Measurements from ENCODE around the gene PCK1.
A peak's percentile ranks its signal among the peaks of the same experiment; 100 is the strongest.

The PCK1 gene

GRCh38 chr20:57589728-57590484 is 29.0 kb downstream of the PCK1 start:
- no peak for DNase-seq

GRCh38 chr20:57590485-57591288 is 29.8 kb downstream of the PCK1 start:
- no peak for DNase-seq

- DNase-seq: no peak
Measured at GRCh38 chr20:57591289-57592229, 30.6 kb downstream of the PCK1 start.

GRCh38 chr20:57592263-57593092 is 31.6 kb downstream of the PCK1 start:
- no peak for DNase-seq

- no peak for DNase-seq
Measured at GRCh38 chr20:57593134-57593886, 32.4 kb downstream of the PCK1 start.

- DNase-seq: peak; percentile 27
Measured at GRCh38 chr20:57594092-57594951, 33.4 kb downstream of the PCK1 start.

- no peak for DNase-seq
Measured at GRCh38 chr20:57595041-57596030, 34.4 kb downstream of the PCK1 start.

GRCh38 chr20:57596358-57596757 is 35.4 kb downstream of the PCK1 start:
- no peak for DNase-seq

- peak; percentile 52 for DNase-seq
Measured at GRCh38 chr20:57596998-57597939, 36.4 kb downstream of the PCK1 start.

- DNase-seq: no peak
Measured at GRCh38 chr20:57598060-57598459, 37.1 kb downstream of the PCK1 start.

- no peak for DNase-seq
Measured at GRCh38 chr20:57598491-57598890, 37.6 kb downstream of the PCK1 start.

GRCh38 chr20:57600320-57601210 is 39.7 kb downstream of the PCK1 start:
- no peak for DNase-seq

- no peak for DNase-seq
Measured at GRCh38 chr20:57601211-57601570, 40.3 kb downstream of the PCK1 start.

- DNase-seq: no peak
Measured at GRCh38 chr20:57601737-57602136, 40.8 kb downstream of the PCK1 start.

- no peak for DNase-seq
Measured at GRCh38 chr20:57603120-57603519, 42.2 kb downstream of the PCK1 start.

- peak; percentile 59 for DNase-seq
Measured at GRCh38 chr20:57605045-57605444, 44.1 kb downstream of the PCK1 start.

- DNase-seq: no peak
Measured at GRCh38 chr20:57605878-57606277, 45.0 kb downstream of the PCK1 start.
